ENCODE data around the gene ASB4. TPM values are rescaled to one million over a fixed set of nuclear protein-coding genes. Genes with fewer than 3 reads are reported as not detected.

The ASB4 gene
- total and polyA plus RNA-seq, 2 donors (not counting 3 experiments of a cell fraction or from before 2014, with no cell fraction given), result not detected

- Histone ChIP-seq H2AFZ (ENCODE audit: low read depth, low read length) (no peak overlapping the region), H3K4me2 (ENCODE audit: insufficient read depth, low read length) (no peak overlapping the region), H3K9ac (replicated peaks; ENCODE audit: extremely low read depth, insufficient read depth, low read length) (no peak overlapping the region), H3K36me3 (ENCODE audit: control insufficient read depth in 2 of 2, extremely low read depth in 1 of 2, insufficient read depth in 2 of 2, low read length in 2 of 2) (no peaks in the 10 kb centered on the region), H3K9me3 (replicated peaks; ENCODE audit: control insufficient read depth, insufficient read depth, low read length) (no peaks in the 10 kb centered on the region), H3K27ac (ENCODE audit: insufficient read depth, low read depth, low read length) (no peak overlapping the region), H3K4me1 (ENCODE audit: control insufficient read depth, extremely low read depth, insufficient read depth, low read length) (peaks cover 6% of the 10 kb centered on the region), H3K79me2 (ENCODE audit: control insufficient read depth, insufficient read depth, low read length) (no peaks in the 10 kb centered on the region), H3K9me1 (replicated peaks; ENCODE audit: control insufficient read depth, extremely low read depth, insufficient read depth, low read length) (no peaks in the 10 kb centered on the region), H4K20me1 (replicated peaks; ENCODE audit: control insufficient read depth, extremely low read depth, insufficient read depth, low read length) (no peaks in the 10 kb centered on the region), H3K4me3 (replicated peaks in 1 of 3; ENCODE audit: insufficient read depth in 1 of 3, low read depth in 1 of 3, low read length in 3 of 3) (no peak overlapping the region), H3K27me3 (ENCODE audit: control insufficient read depth in 2 of 2, insufficient read depth in 2 of 2, low read length in 2 of 2) (peaks cover 0 to 6% of the 10 kb centered on the region in 2 experiments)
- CTCF ChIA-PET, result interaction anchor here (1.3 to 27.9 kb wide), 9 partner anchors 13 to 145 kb away, joined by 4 to 917 read pairs (median 14); no protein-coding TSS in a partner anchor
- FAIRE-seq (no peak), DNase-seq (ENCODE audit: low read depth, low spot score) (no peak)
- TF ChIP-seq MAX (IDR thresholded peaks at IDR 0.05; ENCODE audit: insufficient read depth, insufficient read length) (no peak), POLR2A (IDR thresholded peaks at IDR 0.05; ENCODE audit: low read depth, low read length) (no peak), GATA2 (IDR thresholded peaks at IDR 0.05; ENCODE audit: insufficient read depth, insufficient read length, low read depth, low read length) (no peak), MYC (IDR thresholded peaks at IDR 0.05; ENCODE audit: low read depth, low read length) (no peak), JUN (IDR thresholded peaks at IDR 0.05; ENCODE audit: borderline replicate concordance, insufficient read depth, insufficient read length, low read depth) (no peak), FOS (IDR thresholded peaks at IDR 0.05; ENCODE audit: borderline replicate concordance, insufficient read depth, low read length) (no peak), EZH2 (IDR thresholded peaks at IDR 0.05; ENCODE audit: borderline replicate concordance, low read depth, low read length, severe bottlenecking) (no peak), POLR2AphosphoS5 (IDR thresholded peaks at IDR 0.05; ENCODE audit: insufficient read depth, low read depth, low read length) (no peak), CTCF (IDR thresholded peaks at IDR 0.05; ENCODE audit: extremely low read depth in 1 of 2, insufficient read depth in 1 of 2, low read depth in 1 of 2, low read length in 2 of 2) (no peak)
- no TSS peak for BruUV-seq (replicated peaks)
- POLR2A ChIA-PET, result no interaction called here
- dilution Hi-C loops (cut with MboI; ENCODE audit: extremely low pct_ligation_motif_present, low sequenced_read_pairs) (no loop called here), intact Hi-C loops (cut with micrococcal nuclease) (loop anchor here (2.0 kb wide), 1 partner anchor 65 kb away; no protein-coding TSS in a partner anchor)
These were observed 58.4 kb downstream of the ASB4 start for GRCh38 chr7:95544171-95544570.

Data from endothelial cell of umbilical vein (primary cell).